ENCODE data around the gene STARD5.

- TF ChIP-seq CTCF (IDR thresholded peaks at IDR 0.05; ENCODE audit: low read depth, low read length) = no peak
- TF ChIP-seq POLR2A (IDR thresholded peaks at IDR 0.05; ENCODE audit: extremely low read depth, insufficient read length) = no peak
- no peak for TF ChIP-seq MYC (IDR thresholded peaks at IDR 0.05; ENCODE audit: low read depth, low read length)
- no peak for TF ChIP-seq MAX (IDR thresholded peaks at IDR 0.05; ENCODE audit: low read depth, low read length)
Measured at GRCh38 chr15:81315452-81316175, 8.3 kb downstream of the STARD5 start.
